ENCODE measurements around the gene ALDH4A1. TPM values are rescaled to one million over a fixed set of nuclear protein-coding genes. Genes with fewer than 3 reads are reported as not detected.

ALDH4A1 gene
- total RNA-seq, 1 experiment from 2014 or later = 26.1 TPM

- no peak overlapping the region for H3K4ac ChIP-seq (ENCODE audit: low read depth, low read length)
- no peak overlapping the region for H3K23ac ChIP-seq (ENCODE audit: insufficient read length, low read depth, low read length)
- H2AK5ac ChIP-seq (ENCODE audit: insufficient read length, low read length) = no peak overlapping the region
- TF ChIP-seq, protein P1, sequence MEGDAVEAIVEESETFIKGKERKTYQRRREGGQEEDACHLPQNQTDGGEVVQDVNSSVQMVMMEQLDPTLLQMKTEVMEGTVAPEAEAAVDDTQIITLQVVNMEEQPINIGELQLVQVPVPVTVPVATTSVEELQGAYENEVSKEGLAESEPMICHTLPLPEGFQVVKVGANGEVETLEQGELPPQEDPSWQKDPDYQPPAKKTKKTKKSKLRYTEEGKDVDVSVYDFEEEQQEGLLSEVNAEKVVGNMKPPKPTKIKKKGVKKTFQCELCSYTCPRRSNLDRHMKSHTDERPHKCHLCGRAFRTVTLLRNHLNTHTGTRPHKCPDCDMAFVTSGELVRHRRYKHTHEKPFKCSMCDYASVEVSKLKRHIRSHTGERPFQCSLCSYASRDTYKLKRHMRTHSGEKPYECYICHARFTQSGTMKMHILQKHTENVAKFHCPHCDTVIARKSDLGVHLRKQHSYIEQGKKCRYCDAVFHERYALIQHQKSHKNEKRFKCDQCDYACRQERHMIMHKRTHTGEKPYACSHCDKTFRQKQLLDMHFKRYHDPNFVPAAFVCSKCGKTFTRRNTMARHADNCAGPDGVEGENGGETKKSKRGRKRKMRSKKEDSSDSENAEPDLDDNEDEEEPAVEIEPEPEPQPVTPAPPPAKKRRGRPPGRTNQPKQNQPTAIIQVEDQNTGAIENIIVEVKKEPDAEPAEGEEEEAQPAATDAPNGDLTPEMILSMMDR (conservative IDR thresholded peaks at IDR 0.05) = no peak
- no peak overlapping the region for H2BK20ac ChIP-seq (ENCODE audit: low read depth, low read length, poor library complexity, severe bottlenecking)
- H4K91ac ChIP-seq (ENCODE audit: insufficient read length, low read depth, low read length) = no peak overlapping the region
- H2BK5ac ChIP-seq (ENCODE audit: insufficient read length, low read length) = no peak overlapping the region
- H4K20me1 ChIP-seq (ENCODE audit: control insufficient read depth, insufficient read depth, insufficient read length) = no peaks in the 10 kb centered on the region
- H3K27me3 Mint-ChIP-seq (ENCODE audit: low read depth) = peaks cover 25% of the 10 kb centered on the region
- no peak overlapping the region for H2BK12ac ChIP-seq (ENCODE audit: insufficient read length, low read depth, low read length)
- no peak overlapping the region for H3K9ac ChIP-seq (ENCODE audit: extremely low read depth, insufficient read length, low read length)
- no peak overlapping the region for H3K27ac Mint-ChIP-seq
- no peak overlapping the region for H4K8ac ChIP-seq (replicated peaks; ENCODE audit: insufficient read length, low read depth, low read length)
- H3K4me3 Mint-ChIP-seq = no peak overlapping the region
- H3K18ac ChIP-seq (ENCODE audit: insufficient read length, low read depth, low read length) = no peak overlapping the region
- H3K56ac ChIP-seq (ENCODE audit: insufficient read length, low read depth, low read length) = no peak overlapping the region
- no peaks in the 10 kb centered on the region for H3K4me1 ChIP-seq (ENCODE audit: insufficient read depth, low read length)
- H3K79me2 ChIP-seq (ENCODE audit: insufficient read depth, low read length) = no peaks in the 10 kb centered on the region
- H2AFZ ChIP-seq (ENCODE audit: low read length) = no peak overlapping the region
- no peak overlapping the region for H4K5ac ChIP-seq (ENCODE audit: insufficient read length, low read depth, low read length)
- H3K4me1 Mint-ChIP-seq = no peaks in the 10 kb centered on the region
- no peak overlapping the region for H3K4me2 ChIP-seq (ENCODE audit: insufficient read depth, insufficient read length, low read length)
- H3K36me3 Mint-ChIP-seq (ENCODE audit: insufficient read depth in 1 of 3, low read depth in 3 of 3) = no peaks in the 10 kb centered on the region
- H3K9me3 ChIP-seq (ENCODE audit: control insufficient read depth, low read depth, low read length) = no peaks in the 10 kb centered on the region
- no peak overlapping the region for H3K14ac ChIP-seq (ENCODE audit: insufficient read depth, low read length)
- no peaks in the 10 kb centered on the region for H3K79me1 ChIP-seq (ENCODE audit: insufficient read depth, low read depth, low read length, poor library complexity, severe bottlenecking)
- H2BK15ac ChIP-seq (ENCODE audit: low read depth, low read length) = no peak overlapping the region
- WGBS (ENCODE audit: extremely low coverage, insufficient read length, low lambda C conversion rate) = no CpG with 5 or more reads among the region's 1 CpG
- H3T11ph ChIP-seq (ENCODE audit: low read length) = no peak overlapping the region
- H3K27me3 ChIP-seq (ENCODE audit: insufficient read depth, low read length) = no peaks in the 10 kb centered on the region; the same call in 1 of the 2 replicates
- H2BK120ac ChIP-seq (ENCODE audit: low read depth, low read length, poor library complexity, severe bottlenecking) = no peak overlapping the region
- no peak for DNase-seq
- H3K23me2 ChIP-seq (ENCODE audit: insufficient read length, low read depth, low read length, poor library complexity, severe bottlenecking) = no peaks in the 10 kb centered on the region
- H3K27ac ChIP-seq (ENCODE audit: insufficient read length, low read depth, low read length) = no peak overlapping the region
- H3K9me3 Mint-ChIP-seq = no peaks in the 10 kb centered on the region
Measured at GRCh38 chr1:18856435-18856834, 45.9 kb downstream of the ALDH4A1 start.
